ENCODE measurements around the gene WDR27.
A peak's percentile ranks its signal among the peaks of the same experiment; 100 is the strongest.
"Not testable (repeated sequence)": the region's sequence is repeated elsewhere in the genome, so short reads cannot be mapped to it uniquely, and the experiment has no call there.

WDR27 gene

DNA sequence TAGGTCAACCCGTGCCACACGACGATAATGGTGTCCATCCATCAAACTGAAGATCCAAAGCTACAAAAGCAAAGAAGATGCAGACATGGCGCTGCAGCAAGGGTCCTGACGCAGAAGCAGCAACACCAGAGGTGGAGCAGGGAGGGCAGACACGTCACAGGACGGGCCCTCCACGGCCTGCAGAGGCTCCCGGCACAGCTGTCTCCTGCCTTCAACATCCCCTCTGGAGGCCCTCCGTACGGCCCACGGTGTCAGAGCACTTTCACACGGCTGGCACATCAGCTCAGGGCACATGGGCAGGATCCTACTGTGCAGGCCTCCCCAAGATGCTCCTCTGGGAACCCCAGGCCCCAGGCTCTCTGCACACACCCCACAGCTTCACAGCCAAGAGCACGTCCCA lies 37.6 kb downstream of the WDR27 start:
- DNase-seq (ENCODE audit: low read depth in 1 of 2, low spot score in 1 of 2), result no peak

DNA sequence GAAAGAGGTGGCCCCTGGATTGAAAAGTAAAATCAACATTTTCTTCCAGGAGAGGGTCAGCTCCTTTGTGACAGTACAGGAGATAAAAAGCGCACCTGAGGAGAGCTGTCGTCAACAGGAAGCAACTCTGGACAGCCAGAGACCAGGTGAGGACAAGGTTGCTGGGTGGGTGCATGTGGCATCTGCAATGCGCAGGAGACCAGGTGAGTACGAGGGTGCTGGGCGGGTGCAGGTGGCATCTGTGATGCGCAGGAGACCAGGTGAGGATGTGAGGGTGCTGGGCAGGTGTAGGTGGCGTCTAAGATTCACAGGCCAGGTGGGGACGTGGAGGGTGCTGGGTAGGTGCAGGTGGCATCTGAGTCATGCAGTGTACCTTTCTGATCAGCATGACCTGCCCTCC lies 38.4 kb downstream of the WDR27 start:
- DNase-seq (ENCODE audit: low read depth in 1 of 2, low spot score in 1 of 2), result no peak

DNA sequence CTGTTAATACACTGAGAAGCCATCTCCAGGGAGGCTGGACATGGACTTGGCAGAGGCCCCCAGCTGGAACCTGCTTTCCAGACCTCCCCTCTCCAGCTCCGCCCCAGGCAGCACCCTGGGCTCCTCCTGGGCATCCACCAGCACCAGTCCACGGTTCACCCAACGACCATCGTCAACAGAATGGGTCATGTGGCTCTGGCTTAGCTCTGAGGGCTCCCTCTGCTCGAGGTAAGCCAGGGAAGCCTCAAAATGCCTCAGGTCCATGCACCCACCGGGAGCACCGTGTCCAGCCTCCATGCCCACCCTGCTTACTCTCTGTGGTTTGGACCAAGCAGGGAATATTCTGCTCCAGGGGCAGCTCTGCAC lies 40.5 kb downstream of the WDR27 start:
- DNase-seq (ENCODE audit: low read depth in 1 of 2, low spot score in 1 of 2), result no peak

DNA sequence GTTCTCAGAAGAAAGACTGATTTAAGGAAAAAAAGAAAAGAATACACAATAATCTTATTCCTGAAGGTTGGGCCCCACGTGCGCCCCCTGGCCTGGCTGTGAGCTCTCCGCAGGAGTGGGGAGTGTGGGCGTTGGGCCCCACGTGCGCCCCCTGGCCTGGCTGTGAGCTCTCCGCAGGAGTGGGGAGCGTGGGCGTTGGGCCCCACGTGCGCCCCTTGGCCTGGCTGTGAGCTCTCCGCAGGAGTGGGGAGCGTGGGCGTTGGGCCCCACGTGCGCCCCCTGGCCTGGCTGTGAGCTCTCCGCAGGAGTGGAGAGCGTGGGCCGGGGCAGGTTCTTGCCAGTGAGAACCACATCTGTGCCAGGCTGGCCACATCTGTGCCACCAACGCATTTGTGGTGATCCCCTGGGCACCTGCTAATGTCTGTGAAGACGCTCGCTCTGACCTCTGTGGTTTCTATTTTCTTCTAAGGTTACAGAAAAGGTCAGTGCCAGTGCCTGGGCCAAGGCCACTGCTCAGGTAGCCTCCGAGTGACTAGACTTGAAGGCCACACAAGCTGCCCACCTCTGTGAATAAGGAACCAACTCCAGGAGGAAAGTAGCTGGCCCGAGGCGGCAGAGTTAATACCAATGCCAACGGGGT lies 41.0 kb downstream of the WDR27 start:
- DNase-seq (ENCODE audit: low read depth in 1 of 2, low spot score in 1 of 2), result no peak

DNA sequence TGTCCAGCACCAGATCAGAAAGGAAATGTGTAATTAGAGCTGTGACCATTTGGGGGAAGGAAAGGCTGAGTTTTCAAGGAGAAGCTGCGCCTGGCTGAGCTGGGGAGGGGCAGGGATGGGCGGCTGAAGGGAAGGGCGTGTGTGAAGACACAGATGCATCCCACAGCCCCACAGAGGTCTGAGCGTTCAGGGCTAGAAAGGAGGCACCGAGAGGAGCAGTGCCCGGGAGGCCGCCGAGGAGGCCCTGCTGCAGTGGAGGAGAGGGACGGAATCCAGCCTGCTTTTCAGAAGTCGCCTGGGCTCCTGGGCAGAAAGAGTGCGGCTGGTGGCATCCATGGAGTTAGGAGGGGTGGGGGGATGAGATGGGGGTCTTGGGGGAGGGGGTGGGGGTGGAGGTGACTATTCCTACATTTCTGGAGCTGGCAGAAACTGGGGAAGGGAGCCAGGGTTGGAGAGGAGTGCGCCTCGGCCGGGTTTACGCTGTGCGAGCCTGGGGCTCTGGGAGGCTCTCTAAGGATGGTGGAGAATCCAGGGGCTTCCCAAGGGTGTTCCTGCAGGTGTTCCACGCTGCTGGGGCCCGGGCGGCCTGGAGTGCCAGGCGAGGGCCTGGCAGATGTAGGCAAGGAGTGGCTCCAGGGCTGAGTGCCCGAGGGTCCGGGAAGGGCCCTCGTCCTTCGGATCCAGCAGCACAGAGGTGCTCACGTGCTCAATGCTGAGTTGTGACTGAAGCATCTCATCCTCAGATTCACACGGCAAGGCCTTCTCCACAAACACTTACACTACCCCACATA lies 41.8 kb downstream of the WDR27 start:
- no peak for DNase-seq (ENCODE audit: low read depth in 1 of 2, low spot score in 1 of 2)

DNA sequence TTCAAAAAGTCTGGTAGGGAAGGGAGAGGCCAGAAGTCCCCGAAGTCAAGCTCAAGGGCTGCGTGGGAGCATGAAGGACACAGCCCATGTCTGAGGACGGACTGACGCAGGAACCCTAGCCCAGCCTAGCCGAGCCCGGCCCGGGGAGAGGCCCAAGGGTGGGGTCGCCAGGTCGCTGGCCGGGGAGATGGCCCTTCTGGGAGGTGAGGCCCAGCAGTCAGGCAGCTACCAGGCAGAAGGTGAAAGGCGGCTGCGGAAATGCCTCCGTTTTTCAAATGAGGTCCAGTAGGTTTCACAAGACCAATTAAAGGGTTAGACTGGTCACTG lies 44.6 kb downstream of the WDR27 start:
- no peak for DNase-seq (ENCODE audit: low read depth in 1 of 2, low spot score in 1 of 2)

DNA sequence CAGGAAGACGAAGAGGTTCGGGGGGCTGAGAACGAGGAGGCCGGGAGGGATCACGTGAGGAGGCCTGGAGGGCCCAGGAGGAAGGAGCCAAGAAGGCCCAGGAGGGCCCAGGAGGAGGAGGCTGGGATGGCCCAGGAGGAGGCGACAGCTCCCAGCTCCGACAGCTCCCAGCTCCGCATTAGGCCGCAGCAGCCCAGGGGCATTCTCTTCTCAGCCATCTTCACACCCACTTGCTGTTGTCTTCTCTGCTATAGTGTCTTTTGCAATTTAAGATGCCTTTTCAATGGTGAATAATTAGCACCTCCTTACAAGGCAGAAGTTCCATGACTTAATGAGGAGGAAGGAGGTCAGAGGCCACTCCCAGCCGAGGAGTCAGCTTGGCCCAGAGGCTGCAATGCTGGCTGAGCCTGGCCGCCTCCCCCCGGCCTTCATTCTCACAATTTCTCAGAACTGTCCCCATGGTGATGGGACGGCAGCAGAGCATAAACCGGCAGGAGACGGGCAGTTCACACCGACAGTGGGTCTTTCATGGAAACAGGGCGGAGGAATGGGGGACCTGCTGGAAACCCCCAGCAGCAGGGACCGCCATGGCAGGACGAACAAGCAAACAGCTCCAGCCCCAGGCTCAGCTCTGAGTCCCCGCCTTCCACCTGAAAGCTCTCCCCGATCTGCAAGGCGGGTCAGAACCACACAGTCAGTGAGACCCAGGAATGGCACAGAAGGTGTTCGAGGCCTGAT lies 45.1 kb downstream of the WDR27 start:
- no peak for DNase-seq (ENCODE audit: low read depth in 1 of 2, low spot score in 1 of 2)

DNA sequence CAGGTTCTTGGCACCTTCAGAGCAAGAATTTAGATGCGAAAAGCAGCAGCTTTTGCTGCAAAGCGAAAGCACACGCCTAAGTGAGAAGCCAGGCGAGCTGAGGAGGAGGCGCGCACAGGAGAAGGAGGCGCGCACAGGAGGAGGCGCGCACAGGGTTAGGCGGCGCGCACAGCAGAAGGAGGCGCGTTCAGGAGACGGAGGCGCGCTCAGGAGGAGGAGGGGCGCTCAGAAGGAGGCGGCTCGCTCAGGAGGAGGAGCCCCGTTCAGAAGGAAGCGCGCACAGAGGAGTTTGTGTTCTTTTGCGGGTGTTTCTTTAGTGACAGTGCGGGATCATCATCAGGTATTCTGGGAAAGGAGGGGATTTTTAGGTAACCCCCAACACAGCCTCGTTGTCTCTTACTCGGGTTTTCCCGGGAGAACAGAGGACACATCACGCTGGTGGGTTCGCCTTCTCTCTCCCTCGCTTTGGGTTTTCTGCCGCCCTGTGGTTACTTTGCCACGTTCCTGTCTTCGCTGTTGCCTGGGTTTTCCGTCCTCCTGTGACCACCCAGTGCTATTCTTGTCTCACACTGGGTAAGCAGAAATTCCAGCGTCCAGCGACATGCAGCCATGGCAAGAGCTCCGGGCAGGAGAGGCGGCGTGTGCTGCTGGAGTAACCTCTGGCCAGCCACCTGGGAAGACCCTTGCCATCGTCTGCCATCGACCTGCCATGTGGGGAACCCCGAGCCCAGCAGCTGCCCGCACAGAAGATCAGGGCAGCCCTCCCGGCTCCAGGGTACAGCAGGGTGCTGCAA lies 47.0 kb downstream of the WDR27 start:
- DNase-seq (ENCODE audit: low read depth in 1 of 2, low spot score in 1 of 2), result peak; percentile 40 to 55

DNA sequence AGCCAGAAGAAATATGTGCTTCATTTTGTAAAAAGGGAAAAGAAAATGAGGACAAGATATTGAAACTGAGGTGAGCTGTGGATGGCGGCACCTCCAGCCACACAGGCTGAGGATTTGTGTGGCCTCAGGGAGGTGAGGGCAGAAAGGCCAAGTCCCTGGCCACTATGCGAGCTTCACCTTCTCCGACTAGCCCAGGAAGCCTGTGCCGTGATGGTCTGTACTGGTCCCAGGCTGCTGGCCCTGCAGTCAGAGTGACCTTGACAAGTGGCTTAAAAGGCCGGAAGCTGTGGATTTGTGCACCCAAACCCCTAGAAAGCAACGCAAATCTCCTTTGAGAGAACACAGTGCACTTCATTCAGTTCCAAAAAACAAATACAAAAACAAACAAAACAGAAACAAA lies 48.1 kb downstream of the WDR27 start:
- no peak for DNase-seq (ENCODE audit: low read depth in 1 of 2, low spot score in 1 of 2)

DNA sequence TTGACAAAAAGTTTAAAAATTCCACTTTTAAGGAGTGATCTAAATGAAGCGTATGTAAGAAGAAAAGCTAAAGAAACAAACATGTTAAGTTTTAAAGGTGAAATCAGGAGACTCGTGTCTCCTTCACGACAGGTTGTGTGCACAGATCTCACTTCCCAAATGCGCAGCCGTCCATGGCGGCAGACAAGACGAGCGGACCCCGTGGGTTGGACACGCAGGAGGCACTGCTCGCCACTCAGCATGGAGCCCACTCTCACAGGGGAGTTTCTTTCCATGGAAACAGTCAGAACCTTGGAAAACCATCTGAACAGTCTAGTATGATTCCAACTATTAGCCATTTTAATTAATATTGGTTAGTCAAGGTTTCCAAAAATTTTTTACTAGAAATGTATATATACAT lies 48.9 kb downstream of the WDR27 start:
- no peak for DNase-seq (ENCODE audit: low read depth in 1 of 2, low spot score in 1 of 2)

DNA sequence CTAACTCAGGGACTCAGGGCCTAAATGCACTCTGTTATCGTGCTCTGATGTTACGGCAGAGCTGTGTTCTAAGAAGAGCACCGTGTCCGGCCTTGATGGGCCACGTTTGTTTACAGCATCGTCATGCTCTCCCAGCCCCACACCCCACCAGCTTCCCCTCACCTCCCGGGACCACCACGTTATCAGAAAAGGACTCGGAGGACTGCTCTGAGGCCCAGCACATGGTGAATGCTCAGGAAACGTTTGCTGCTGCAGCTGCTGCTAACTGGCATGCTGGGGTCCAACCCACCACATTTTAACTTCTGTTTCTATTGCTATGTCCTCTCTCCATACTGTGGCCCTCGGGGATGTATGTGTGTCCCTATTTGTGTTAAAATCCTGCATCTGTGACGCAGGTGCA lies 50.3 kb downstream of the WDR27 start:
- DNase-seq (ENCODE audit: low read depth in 1 of 2, low spot score in 1 of 2), result no peak

DNA sequence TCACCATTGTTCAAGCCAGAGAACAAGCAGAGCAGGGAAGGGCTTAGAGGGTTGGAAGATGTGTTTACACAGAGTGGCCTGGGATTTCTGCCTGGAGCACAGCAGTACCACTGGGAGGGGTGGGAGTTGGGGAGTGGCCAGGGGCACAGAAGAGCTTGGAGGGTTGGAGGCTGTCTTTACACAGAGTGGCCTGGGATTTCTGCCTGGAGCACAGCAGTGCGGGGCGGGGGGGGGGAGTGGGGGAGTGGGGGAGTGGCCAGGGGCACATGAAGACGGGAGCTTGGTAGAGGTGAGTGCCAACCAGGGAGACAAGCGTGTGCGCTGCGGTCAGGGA lies 50.9 kb downstream of the WDR27 start:
- no peak for DNase-seq (ENCODE audit: low read depth in 1 of 2, low spot score in 1 of 2)

DNA sequence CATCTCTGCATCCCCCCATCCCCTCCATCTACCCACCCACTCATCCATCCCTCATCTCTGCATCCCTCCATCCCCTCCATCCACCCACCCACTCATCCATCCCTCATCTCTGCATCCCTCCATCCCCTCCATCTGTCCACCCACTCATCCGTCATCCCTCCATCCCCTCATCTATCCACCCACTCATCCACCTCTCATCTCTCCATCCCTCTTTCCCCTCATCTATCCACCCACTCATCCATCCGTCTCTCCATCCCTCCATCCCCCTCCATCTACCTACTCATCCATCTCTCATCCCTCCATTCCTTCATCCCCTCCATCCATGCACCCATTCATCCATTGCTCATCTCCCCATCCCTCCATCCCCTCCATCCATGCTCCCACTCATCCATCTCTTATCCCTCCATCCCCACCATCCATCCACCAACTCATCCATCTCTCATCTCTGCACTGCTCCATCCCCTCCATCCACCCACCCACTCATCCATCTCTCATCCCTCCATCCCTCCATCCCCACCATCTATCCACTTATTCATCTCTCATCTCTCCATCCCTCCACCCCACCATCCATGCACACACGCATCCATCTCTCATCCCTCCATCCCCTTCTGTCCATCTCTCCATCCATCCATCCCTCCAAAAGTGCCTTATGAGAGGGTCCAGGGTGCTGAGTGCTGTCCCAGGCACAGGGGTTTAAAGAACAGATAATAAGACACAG lies 51.4 kb downstream of the WDR27 start:
- DNase-seq (ENCODE audit: low read depth in 1 of 2, low spot score in 1 of 2), result no peak

DNA sequence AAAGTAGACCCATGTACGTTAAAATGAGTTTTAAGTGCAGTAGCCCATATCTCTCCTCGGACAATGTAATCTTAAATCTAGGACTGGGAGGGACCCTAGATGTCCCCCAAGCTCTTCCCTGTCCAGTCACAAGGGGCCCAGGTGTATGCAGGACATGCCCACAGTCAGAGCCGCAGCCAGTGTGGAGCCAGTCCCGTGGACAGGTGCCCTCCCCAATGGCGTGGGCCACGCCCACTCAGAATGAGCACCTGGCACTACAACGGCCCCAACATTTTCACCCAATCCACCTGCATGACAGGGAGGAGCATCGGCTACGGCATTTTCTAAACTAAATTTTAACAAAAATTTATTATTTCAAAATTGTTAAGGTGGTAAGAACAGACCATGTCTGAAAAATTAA lies 53.2 kb downstream of the WDR27 start:
- DNase-seq (ENCODE audit: low read depth in 1 of 2, low spot score in 1 of 2), result no peak

DNA sequence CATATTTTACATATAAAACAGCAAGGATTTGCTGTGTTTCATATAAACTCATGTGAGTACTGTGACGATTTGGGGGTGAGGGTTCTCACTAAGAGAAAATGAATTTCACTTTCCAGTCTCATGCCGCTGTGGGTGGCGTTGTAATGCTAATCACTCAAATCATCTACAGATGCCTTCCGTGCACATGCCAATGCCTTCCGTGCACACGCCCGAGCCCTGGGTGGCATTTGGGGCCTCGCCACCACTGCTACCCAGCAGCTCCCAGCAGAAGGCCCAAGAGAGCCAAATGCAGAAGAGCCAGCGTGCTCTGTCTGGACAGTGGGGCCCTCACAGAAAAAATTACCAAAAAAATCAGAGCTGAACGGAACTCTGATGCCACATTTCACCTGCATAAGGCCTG lies 53.7 kb downstream of the WDR27 start:
- no peak for DNase-seq (ENCODE audit: low read depth in 1 of 2, low spot score in 1 of 2)

DNA sequence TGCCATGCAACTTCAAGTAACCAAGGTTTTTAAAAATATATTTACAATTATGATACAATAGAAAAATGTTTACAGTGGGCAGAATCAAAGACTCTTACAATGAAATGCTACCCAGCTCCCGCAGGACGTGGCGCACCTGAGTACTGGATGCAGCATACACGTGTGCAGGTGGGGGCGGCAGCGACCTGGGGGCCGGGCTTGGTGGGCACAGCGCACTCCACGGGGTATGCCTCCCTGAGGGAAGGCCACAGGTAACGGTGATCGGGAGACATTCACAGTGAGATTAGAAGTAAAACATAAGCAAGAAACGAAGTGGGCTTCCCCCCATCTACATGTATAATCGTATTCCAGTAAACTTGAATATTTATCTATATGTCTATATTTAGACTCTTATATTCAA lies 54.2 kb downstream of the WDR27 start:
- no peak for DNase-seq (ENCODE audit: low read depth in 1 of 2, low spot score in 1 of 2)

DNA sequence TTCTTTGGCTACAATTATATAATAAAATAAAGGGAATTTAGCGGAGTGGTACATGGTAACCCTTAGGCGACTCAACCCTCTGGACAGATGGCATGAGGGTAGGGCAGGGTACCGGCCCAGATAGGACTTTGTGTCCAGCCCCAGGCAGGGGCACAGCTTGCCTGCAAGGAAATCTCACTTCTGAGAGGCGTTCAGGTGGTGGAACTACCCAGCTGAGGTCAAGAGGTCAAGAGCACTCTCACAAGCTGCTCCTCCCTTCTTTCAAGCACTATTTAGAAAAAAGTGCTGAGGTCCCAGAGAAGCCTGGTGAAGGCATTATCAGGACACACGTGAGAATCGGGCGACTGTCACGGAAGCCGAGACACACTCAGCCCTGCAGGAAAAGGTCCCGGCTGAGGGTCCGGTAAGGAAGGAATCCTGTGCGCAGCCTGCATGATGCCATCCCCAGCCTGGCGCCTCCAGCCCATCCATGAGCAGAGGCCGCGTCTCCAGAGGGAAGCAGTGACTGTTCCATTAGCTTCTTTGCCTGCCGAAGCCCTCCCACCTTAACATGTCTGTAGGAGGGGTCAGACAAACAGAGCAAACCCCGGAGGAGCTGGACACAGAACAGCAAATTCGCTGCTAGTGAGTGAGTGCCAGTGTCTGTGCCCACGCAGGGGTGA lies 54.8 kb downstream of the WDR27 start:
- no peak for DNase-seq (ENCODE audit: low read depth in 1 of 2, low spot score in 1 of 2)

DNA sequence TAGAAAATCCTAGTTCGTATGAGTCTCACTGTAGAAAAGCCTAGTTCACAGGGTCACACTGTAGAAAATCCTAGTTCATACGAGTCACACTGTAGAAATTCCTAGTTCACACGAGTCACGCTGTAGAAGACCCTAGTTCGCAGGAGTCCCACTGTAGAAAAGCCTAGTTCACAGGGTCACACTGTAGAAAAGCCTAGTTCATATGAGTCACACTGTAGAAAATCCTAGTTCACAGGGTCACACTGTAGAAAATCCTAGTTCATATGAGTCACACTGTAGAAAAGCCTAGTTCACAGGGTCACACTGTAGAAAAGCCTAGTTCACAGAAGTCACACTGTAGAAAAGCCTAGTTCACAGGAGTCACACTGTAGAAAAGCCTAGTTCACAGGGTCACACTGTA lies 56.4 kb downstream of the WDR27 start:
- DNase-seq (ENCODE audit: low read depth in 1 of 2, low spot score in 1 of 2), result not testable (repeated sequence)

DNA sequence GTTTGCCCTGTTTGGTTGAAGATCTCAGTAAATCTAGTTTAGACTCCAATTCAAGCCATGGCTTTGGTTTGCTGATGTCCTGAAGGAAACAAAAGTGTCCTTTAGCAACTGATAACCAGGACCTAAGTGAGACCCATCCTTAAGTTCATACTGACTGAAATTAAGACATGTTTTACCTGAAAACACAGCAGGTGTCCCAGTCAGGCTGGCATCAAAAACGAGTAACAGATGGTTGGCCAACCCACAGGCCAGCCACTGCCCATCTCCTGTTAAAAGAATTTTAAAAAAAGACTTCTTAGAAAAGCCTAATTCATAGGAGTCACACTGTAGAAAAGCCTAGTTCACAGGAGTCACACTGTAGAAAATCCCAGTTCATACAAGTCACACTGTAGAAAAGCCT lies 58.3 kb downstream of the WDR27 start:
- no peak for DNase-seq (ENCODE audit: low read depth in 1 of 2, low spot score in 1 of 2)

DNA sequence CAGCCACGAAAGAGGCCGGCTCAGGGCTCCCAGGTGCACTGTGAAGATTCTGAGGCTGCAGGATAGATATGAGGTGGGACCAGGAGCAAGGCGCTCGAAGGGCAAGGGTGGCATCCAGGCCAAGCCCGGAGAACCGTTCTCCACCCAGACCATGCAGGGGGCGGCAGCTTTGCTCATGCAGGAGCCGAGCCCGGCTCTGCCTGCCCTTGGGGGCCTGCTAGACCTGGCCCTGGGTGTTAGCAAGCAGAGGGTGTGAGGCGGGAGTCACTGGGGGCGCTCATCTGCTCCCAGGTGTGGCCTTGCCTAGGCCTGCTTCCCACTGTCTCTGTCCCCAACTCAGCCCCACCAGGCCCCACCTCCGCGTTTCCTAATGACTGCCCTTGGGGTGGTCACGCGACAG lies 59.4 kb downstream of the WDR27 start:
- DNase-seq (ENCODE audit: low read depth in 1 of 2, low spot score in 1 of 2), result no peak
